ENCODE measurements around the gene ABL1. TPM values are rescaled to one million over a fixed set of nuclear protein-coding genes. Genes with fewer than 3 reads are reported as not detected.

ABL1 gene
- total RNA-seq, 1 experiment from 2014 or later: 83.6 TPM

DNA sequence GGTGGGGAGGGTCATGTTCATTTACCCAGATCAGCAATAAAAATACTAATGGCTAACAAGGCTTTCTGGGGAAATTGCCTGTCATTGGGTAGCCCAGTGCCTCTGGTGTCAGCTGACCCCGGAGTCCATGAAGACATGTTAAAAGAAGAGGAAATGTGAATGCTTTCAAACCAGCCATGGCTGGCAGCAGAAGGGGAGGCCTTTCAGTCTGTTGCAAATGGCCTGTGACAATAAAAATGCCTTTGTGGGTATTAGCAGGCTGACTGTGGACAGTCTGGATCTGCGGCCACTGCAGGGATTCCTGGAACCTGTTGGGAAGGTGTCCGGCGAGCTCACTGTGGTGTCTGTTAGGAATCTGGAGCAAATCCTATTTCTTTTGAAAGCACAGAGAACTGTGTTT is 7.5 kb downstream of the ABL1 start:
- WGBS (ENCODE audit: extremely low coverage, insufficient read length, low lambda C conversion rate): no CpG with 5 or more reads among the region's 4 CpGs
- Histone ChIP-seq H2BK5ac (ENCODE audit: insufficient read length, low read length) (no peak overlapping the region), H2BK20ac (ENCODE audit: low read depth, low read length, poor library complexity, severe bottlenecking) (no peak overlapping the region), H4K91ac (ENCODE audit: insufficient read length, low read depth, low read length) (no peak overlapping the region), H4K20me1 (ENCODE audit: control insufficient read depth, insufficient read depth, insufficient read length) (no peaks in the 10 kb centered on the region), H3K23me2 (ENCODE audit: insufficient read length, low read depth, low read length, poor library complexity, severe bottlenecking) (no peaks in the 10 kb centered on the region), H3K23ac (ENCODE audit: insufficient read length, low read depth, low read length) (no peak overlapping the region), H2BK120ac (ENCODE audit: low read depth, low read length, poor library complexity, severe bottlenecking) (no peak overlapping the region), H3K79me1 (ENCODE audit: insufficient read depth, low read depth, low read length, poor library complexity, severe bottlenecking) (no peaks in the 10 kb centered on the region), H3K4ac (ENCODE audit: low read depth, low read length) (no peak overlapping the region), H4K8ac (replicated peaks; ENCODE audit: insufficient read length, low read depth, low read length) (no peak overlapping the region), H4K5ac (ENCODE audit: insufficient read length, low read depth, low read length) (no peak overlapping the region), H3K14ac (ENCODE audit: insufficient read depth, low read length) (no peak overlapping the region), H3K9ac (ENCODE audit: extremely low read depth, insufficient read length, low read length) (no peak overlapping the region), H3T11ph (ENCODE audit: low read length) (no peak overlapping the region), H3K27me3 (ENCODE audit: insufficient read depth, low read length) (no peaks in the 10 kb centered on the region), H3K9me3 (ENCODE audit: control insufficient read depth, low read depth, low read length) (no peaks in the 10 kb centered on the region), H3K56ac (ENCODE audit: insufficient read length, low read depth, low read length) (no peak overlapping the region), H3K79me2 (ENCODE audit: insufficient read depth, low read length) (peaks cover 24% of the 10 kb centered on the region; the same call in 1 of the 2 replicates), H3K18ac (ENCODE audit: insufficient read length, low read depth, low read length) (no peak overlapping the region), H2BK12ac (ENCODE audit: insufficient read length, low read depth, low read length) (no peak overlapping the region), H3K4me1 (ENCODE audit: insufficient read depth, low read length) (peaks cover 7% of the 10 kb centered on the region; the same call in 1 of the 2 replicates), H2AFZ (ENCODE audit: low read length) (no peak overlapping the region), H3K27ac (ENCODE audit: insufficient read length, low read depth, low read length) (no peak overlapping the region), H2BK15ac (ENCODE audit: low read depth, low read length) (no peak overlapping the region), H2AK5ac (ENCODE audit: insufficient read length, low read length) (no peak overlapping the region), H3K4me2 (ENCODE audit: insufficient read depth, insufficient read length, low read length) (no peak overlapping the region)
- Mint-ChIP-seq H3K36me3 (ENCODE audit: insufficient read depth in 1 of 3, low read depth in 3 of 3) (peaks cover 0 to 4% (median 0%) of the 10 kb centered on the region in 3 experiments; a peak in 3 of 7 replicates), H3K4me1 (peaks cover 80% of the 10 kb centered on the region in 2 experiments), H3K27me3 (ENCODE audit: low read depth) (no peaks in the 10 kb centered on the region), H3K27ac (peak overlapping the region; percentile 17 to 65 (median 59); a peak in 4 of 7 replicates), H3K9me3 (no peaks in the 10 kb centered on the region), H3K4me3 (peak overlapping the region in 1 of 2 experiments; percentile 41; a peak in 1 of 5 replicates)
- TF ChIP-seq, protein P1, sequence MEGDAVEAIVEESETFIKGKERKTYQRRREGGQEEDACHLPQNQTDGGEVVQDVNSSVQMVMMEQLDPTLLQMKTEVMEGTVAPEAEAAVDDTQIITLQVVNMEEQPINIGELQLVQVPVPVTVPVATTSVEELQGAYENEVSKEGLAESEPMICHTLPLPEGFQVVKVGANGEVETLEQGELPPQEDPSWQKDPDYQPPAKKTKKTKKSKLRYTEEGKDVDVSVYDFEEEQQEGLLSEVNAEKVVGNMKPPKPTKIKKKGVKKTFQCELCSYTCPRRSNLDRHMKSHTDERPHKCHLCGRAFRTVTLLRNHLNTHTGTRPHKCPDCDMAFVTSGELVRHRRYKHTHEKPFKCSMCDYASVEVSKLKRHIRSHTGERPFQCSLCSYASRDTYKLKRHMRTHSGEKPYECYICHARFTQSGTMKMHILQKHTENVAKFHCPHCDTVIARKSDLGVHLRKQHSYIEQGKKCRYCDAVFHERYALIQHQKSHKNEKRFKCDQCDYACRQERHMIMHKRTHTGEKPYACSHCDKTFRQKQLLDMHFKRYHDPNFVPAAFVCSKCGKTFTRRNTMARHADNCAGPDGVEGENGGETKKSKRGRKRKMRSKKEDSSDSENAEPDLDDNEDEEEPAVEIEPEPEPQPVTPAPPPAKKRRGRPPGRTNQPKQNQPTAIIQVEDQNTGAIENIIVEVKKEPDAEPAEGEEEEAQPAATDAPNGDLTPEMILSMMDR (conservative IDR thresholded peaks at IDR 0.05): no peak
- DNase-seq: no peak
